ENCODE results near the gene NOX1.

DNA sequence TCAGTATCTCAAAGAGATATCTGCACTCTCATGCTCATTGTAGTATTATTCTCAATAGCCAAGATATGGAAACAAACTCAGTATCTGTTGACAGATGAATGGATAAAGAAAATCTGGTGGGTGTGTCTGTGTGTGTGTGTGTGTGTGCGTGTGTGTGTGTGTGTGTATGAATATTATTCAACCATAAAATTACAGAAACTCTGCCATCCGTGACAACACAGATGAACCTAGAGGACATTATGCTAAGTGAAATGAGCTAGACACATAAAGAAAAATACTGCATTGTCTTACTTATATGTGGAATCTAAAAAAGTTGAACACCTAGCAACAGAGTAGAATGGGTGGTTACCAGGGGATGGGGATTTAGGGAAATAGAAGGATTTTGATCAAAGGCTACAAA lies 41.4 kb upstream of the NOX1 start:
- no peak for TF ChIP-seq EP300 (IDR thresholded peaks at IDR 0.05; ENCODE audit: low read depth)
- TF ChIP-seq, protein P1, sequence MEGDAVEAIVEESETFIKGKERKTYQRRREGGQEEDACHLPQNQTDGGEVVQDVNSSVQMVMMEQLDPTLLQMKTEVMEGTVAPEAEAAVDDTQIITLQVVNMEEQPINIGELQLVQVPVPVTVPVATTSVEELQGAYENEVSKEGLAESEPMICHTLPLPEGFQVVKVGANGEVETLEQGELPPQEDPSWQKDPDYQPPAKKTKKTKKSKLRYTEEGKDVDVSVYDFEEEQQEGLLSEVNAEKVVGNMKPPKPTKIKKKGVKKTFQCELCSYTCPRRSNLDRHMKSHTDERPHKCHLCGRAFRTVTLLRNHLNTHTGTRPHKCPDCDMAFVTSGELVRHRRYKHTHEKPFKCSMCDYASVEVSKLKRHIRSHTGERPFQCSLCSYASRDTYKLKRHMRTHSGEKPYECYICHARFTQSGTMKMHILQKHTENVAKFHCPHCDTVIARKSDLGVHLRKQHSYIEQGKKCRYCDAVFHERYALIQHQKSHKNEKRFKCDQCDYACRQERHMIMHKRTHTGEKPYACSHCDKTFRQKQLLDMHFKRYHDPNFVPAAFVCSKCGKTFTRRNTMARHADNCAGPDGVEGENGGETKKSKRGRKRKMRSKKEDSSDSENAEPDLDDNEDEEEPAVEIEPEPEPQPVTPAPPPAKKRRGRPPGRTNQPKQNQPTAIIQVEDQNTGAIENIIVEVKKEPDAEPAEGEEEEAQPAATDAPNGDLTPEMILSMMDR (IDR thresholded peaks at IDR 0.05) = no peak
- TF ChIP-seq POLR2A (IDR thresholded peaks at IDR 0.05) = no peak
- TF ChIP-seq POLR2AphosphoS5 (IDR thresholded peaks at IDR 0.05) = no peak

Measured in transverse colon (tissue), 4 donors.